KBM-7 (cell line): Measurements from ENCODE around the gene CD59.

Source experiments
- DNase-seq: peaks from one replicate; pipeline ENCODE4 v3.0.0-alpha.2; 2015
- in situ Hi-C: fragments of 300-500 bp; cut with MboI; formaldehyde crosslinking; loops from 2 replicates; pipeline ENCODE4 v1.14.3; 2020; ENCODE audit warnings: low sequenced_read_pairs, low pct_unique_long_range_greater_than_20kb, mixed read lengths

Gene CD59

DNA sequence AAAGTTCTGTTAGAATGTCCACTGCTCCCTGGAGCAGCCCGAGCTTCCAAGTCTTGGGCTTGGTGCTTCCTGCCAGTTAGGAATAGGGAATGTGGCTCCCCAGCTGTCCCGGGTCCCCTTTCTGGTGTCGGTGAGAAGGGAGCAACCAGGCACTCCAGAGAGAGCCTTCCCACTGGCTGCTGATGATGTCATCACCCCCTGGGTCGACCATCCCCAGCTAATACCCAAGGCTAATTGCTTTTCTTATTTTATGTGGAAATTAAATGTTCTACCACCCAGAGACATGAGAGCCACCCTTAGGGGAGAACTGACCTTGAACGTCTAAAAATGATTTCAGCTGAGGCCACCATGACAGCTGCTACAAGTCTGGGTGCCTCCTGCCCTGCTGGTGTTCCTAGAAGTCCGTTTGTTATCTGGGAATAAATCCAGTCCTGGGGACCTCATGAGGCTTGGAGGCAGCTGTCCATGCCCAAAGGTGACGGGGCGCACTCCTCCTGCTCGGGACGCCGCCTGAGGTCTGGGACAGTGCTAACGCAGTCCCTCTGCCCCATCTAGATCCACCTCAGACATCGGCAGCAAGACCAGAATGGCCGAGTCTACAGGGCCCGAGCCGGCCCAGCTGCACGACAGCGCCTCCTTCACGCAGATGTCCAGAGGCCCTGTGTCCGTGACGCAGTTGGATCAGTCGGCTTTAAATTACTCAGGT, 77.9 kb downstream of the CD59 start:
- in situ Hi-C loops, result no loop called here
- no peak for DNase-seq

DNA sequence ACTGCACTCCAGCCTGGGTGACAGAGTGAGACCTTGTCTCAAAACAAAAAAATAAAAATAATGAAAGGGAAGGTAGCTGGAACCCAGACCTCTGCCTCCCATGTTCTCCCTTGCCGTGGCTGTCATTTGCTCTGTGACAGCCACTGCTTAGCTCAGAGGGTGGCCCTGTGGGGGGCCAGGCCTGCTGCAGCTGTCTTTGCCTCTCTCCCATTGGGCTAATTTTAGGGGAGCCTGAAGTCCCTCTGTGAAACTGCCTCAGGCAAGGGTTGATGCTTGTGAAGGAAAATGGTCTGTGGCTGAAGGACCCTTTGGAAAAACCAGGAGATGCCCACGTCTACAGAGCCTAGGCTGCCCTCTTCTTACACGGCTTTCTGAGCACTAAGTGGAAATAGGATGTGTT, 78.5 kb downstream of the CD59 start:
- in situ Hi-C loops, result no loop called here
- no peak for DNase-seq

DNA sequence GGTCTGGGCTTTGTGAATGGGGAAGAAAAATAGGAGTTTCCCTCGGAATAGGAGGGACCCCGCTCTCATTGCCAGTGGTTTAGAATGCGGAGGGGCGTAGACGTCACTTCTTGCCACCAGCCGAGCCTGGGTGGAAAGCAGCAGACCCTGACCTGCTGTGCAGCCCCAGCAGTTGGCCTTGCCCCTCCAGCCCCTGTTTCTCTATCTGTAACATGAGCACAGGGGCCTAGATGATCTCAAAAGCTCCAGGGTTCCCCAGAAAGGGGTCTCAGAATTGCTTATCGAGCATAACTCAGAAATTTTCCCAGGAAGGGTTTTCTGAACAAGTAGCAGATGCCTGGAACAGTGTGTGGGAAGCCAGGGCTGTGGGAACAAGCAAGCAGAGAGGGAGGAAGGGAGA, 79.5 kb downstream of the CD59 start:
- DNase-seq, result no peak
- in situ Hi-C loops, result no loop called here

DNA sequence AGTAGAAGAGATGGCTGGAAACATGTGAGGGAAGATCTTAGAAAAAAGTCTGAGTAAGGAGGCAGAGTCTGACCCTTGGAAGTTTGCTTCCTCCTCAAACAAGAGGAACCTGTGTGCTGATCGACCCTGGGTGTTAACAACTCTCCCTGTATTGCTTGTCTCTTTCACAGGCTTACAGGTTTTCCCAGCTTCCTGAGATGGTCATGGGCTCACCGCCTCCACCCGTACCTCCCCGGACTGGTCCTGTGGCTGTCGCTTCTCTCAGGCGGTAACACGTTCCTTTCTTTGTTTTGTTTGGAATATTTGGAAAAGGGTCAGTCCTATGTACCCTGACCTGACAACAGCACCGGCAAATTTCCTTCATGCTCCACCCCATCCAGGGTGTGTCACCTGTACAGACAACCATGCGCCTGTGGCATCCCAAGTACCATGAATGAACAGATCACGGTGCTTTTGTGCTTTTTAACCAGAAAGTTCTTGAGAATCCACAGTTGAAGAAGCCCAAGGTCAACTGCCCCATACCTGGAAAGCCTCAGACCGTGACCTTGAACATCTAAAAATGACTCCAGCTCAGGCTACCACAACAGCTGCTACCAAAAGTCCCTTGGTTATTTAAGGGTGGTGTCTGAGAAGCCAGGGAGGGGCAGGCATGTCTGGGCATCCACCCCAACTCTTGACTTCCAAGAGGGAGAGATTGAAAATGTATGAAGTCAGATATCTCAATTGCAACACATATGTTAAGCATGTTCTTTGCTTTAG, 80.2 kb downstream of the CD59 start:
- in situ Hi-C loops, result no loop called here
- no peak for DNase-seq

DNA sequence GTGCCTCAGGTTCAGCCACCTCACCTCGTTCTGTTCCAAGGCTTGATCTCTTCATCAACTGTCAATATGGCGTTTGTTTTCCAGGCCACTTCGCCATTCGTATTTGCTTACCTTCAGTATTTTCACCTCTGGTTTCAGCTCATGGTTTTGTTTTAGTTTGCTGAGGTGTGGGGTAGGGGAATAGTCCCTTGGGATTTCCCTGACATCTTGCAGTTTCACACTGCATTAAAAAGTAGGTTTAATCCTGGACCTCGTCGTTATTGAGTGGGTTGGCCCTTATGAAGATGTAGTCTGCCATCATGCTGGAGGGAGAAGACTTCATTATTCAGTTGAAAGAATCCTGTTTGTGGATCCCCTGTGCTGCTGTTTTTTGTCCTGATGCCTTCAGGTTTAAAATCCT, 81.6 kb downstream of the CD59 start:
- in situ Hi-C loops, result no loop called here
- DNase-seq, result no peak
